Left cardiac atrium (tissue), 4 donors: Measurements from ENCODE around the gene SRGAP3. TPM values are rescaled to one million over a fixed set of nuclear protein-coding genes. Genes with fewer than 3 reads are reported as not detected.
A peak's percentile ranks its signal among the peaks of the same experiment; 100 is the strongest.
"Not testable (repeated sequence)": the region's sequence is repeated elsewhere in the genome, so short reads cannot be mapped to it uniquely, and the experiment has no call there.

Experiments
- ATAC-seq, 2 donors: fragments of 200-7000 bp; cut with Tn5 transposase; one replicate each; pipeline ENCODE4 v1.9.1; 2020; ENCODE audit warnings: mild to moderate bottlenecking in 2 of 2, moderate library complexity in 2 of 2
- DNase-seq: peaks from one replicate; pipeline ENCODE4 v3.0.0-alpha.2; 2020
- intact Hi-C, 2 donors: fragments of 100-400 bp; cut with DNase I; formaldehyde crosslinking; loops; one replicate each; pipeline versions ENCODE4 v1.14.1 to v1.15.1; 2022 to 2023
- long read RNA-seq: library from polyadenylated mRNA; unstranded; transcript quantifications from one replicate; pipeline ENCODE4 v2.0.0, GENCODE V29; 2021
- total RNA-seq, 2 donors: library from RNA; stranded (reverse); fragmentation: NEBNext Ultra II Directional; extraction: Animal tissue kit (Norgen Biotek cat#: 25700); gene quantifications; one replicate each; pipeline ENCODE4 v1.2.1, GENCODE V29; 2021
- donor health status: DM: no; HTN: yes; CAD: no.
- donor health status: DM: no; HTN: yes; CAD: no; lungs with severe emphysema.
- donor health status: DM: yes; HTN: yes; CAD: no.
- donor health status: Dilated cardiomyopathy.

SRGAP3 gene
- total RNA-seq: 1 to 10 TPM; 2.5 to 3.6 TPM
- long read RNA-seq, partial matches to known transcripts: 1 of 1 reads
- long read RNA-seq, other reads (novel, unspliced or antisense): 0 of 1 reads

GRCh38 chr3:9249273-9250192 lies at the start of gene SRGAP3:
Gene SRGAP3 (minus strand): TSS chr3:9249646. CDS start chr3:9248951, 695 bp downstream.
- intact Hi-C loops: no loop called here
- DNase-seq (peak; percentile 89), ATAC-seq (peak; percentile 99)

- intact Hi-C loops: no loop called here
- DNase-seq (no peak), ATAC-seq (no peak)
Measured at GRCh38 chr3:9298236-9298635, 48.8 kb upstream of the SRGAP3 start.

GRCh38 chr3:9296241-9296640 lies 46.8 kb upstream of the SRGAP3 start:
- no peak for ATAC-seq
- intact Hi-C loops: no loop called here
- no peak for DNase-seq

- ATAC-seq: no peak
- intact Hi-C loops: no loop called here
- no peak for DNase-seq
Measured at GRCh38 chr3:9295007-9295406, 45.6 kb upstream of the SRGAP3 start.

- DNase-seq, ATAC-seq, intact Hi-C loops: not testable (repeated sequence)
Measured at GRCh38 chr3:9293953-9294352, 44.5 kb upstream of the SRGAP3 start.

GRCh38 chr3:9293076-9293475 lies 43.6 kb upstream of the SRGAP3 start:
- ATAC-seq: no peak
- intact Hi-C loops: no loop called here
- DNase-seq: no peak

- ATAC-seq: no peak
- intact Hi-C loops: no loop called here
Measured at GRCh38 chr3:9292516-9292915, 43.1 kb upstream of the SRGAP3 start.

GRCh38 chr3:9291821-9292410 lies 42.5 kb upstream of the SRGAP3 start:
- DNase-seq (no peak), ATAC-seq (no peak)
- intact Hi-C loops: no loop called here

More at GRCh38 chr3:9292516-9292915, 43.1 kb upstream of the SRGAP3 start:
- DNase-seq: no peak

GRCh38 chr3:9290566-9290965 lies 41.1 kb upstream of the SRGAP3 start:
- intact Hi-C loops: no loop called here
- no peak for ATAC-seq

GRCh38 chr3:9281533-9281932 lies 32.1 kb upstream of the SRGAP3 start:
- DNase-seq, ATAC-seq, intact Hi-C loops: not testable (repeated sequence)

More at GRCh38 chr3:9290566-9290965, 41.1 kb upstream of the SRGAP3 start:
- no peak for DNase-seq

GRCh38 chr3:9280451-9281219 lies 31.2 kb upstream of the SRGAP3 start:
- DNase-seq (no peak), ATAC-seq (no peak)
- intact Hi-C loops: no loop called here

GRCh38 chr3:9279966-9280365 lies 30.5 kb upstream of the SRGAP3 start:
- intact Hi-C loops: no loop called here
- ATAC-seq (no peak), DNase-seq (no peak)

- intact Hi-C loops: no loop called here
- no peak for DNase-seq
- peak in 1 of 2 donors; percentile 32 for ATAC-seq
Measured at GRCh38 chr3:9278498-9278897, 29.1 kb upstream of the SRGAP3 start.

GRCh38 chr3:9278085-9278484 lies 28.6 kb upstream of the SRGAP3 start:
- ATAC-seq: no peak
- intact Hi-C loops: no loop called here
- DNase-seq: no peak

- intact Hi-C loops: no loop called here
- ATAC-seq (no peak), DNase-seq (no peak)
Measured at GRCh38 chr3:9276761-9277370, 27.4 kb upstream of the SRGAP3 start.

GRCh38 chr3:9271903-9272302 lies 22.5 kb upstream of the SRGAP3 start:
- DNase-seq (no peak), ATAC-seq (no peak)
- intact Hi-C loops: no loop called here

- DNase-seq (no peak), ATAC-seq (no peak)
- intact Hi-C loops: no loop called here
Measured at GRCh38 chr3:9270704-9271103, 21.3 kb upstream of the SRGAP3 start.

GRCh38 chr3:9266716-9267115 lies 17.3 kb upstream of the SRGAP3 start:
- no peak for ATAC-seq
- intact Hi-C loops: no loop called here
- DNase-seq: no peak

- DNase-seq (no peak), ATAC-seq (no peak)
- intact Hi-C loops: no loop called here
Measured at GRCh38 chr3:9260305-9260704, 10.9 kb upstream of the SRGAP3 start.
